Colonic mucosa (tissue), 4 donors: ENCODE measurements around the gene FRMD3. TPM values are rescaled to one million over a fixed set of nuclear protein-coding genes. Genes with fewer than 3 reads are reported as not detected.

Experiments used
- DNase-seq: peaks from one replicate; pipeline ENCODE4 v3.0.0-alpha.2; 2020
- H3K27ac ChIP-seq: fragments of 200-600 bp; one replicate; pipeline ENCODE4 v1.8.0; 2021
- H3K27me3 ChIP-seq: fragments of 200-600 bp; one replicate; pipeline ENCODE4 v1.8.0; 2021
- H3K36me3 ChIP-seq: fragments of 200-600 bp; one replicate; pipeline ENCODE4 v1.8.0; 2021
- H3K4me1 ChIP-seq: fragments of 200-600 bp; one replicate; pipeline ENCODE4 v1.8.0; 2021; ENCODE audit warnings: mild to moderate bottlenecking
- H3K4me3 ChIP-seq: fragments of 200-600 bp; one replicate; pipeline ENCODE4 v1.8.0; 2021
- H3K9ac ChIP-seq, 2 donors: one replicate each; pipeline ENCODE4 v1.7.0; 2013; ENCODE audit warnings: control low read depth in 2 of 2, low read depth in 2 of 2, low read length in 2 of 2
- H3K9me3 ChIP-seq: fragments of 200-600 bp; one replicate; pipeline ENCODE4 v1.8.0; 2021
- intact Hi-C: fragments of 100-400 bp; cut with DNase I; formaldehyde crosslinking; loops from one replicate; pipeline ENCODE4 v1.14.1; 2022
- total RNA-seq, 2 donors: library from RNA; stranded (reverse); fragmentation: NEBNext Ultra II Directional in 1 of 2; extraction: Animal tissue kit (Norgen Biotek cat#: 25700) in 1 of 2; gene quantifications; one replicate each; pipeline ENCODE4 v1.2.1, GENCODE V29; 2021
- TF ChIP-seq, protein P1 (sequence below): fragments of 200-600 bp; IDR thresholded peaks from one replicate; pipeline ENCODE4 v1.8.0; 2022; ENCODE audit warnings: antibody characterized with exemption, mild to moderate bottlenecking
- donor health status: healthy.
- donor health status: DM: no; HTN: no; CAD: no.
- donor health status: DM: no; HTN: no; CAD: no.

Gene FRMD3
- total RNA-seq, 2 donors from 2014 or later, result 14.7 to 21.3 TPM

DNA sequence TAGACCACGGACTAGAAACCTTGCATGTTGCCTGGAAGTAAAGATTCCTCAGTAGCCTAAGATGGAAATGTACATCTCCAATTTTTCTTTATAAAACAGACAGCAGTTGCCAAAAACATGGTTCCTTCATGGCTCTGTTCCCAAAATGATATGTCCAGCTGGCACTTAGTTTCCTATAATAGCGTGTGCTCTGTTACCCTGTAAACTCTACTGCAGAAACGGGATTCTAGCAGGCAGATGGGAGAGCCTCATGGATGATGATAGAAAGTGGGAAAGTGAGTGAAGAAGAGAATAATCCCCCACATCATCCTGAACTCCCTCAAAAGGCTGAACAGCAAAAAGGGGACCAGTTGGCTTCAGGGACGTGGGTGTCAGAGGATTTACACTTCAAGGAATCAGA, 118.2 kb downstream of the FRMD3 start:
- H3K27ac ChIP-seq, result no peak overlapping the region
- H3K9ac ChIP-seq, result no peak overlapping the region
- H3K27me3 ChIP-seq, result no peaks in the 10 kb centered on the region
- no peaks in the 10 kb centered on the region for H3K4me1 ChIP-seq
- no peaks in the 10 kb centered on the region for H3K9me3 ChIP-seq
- DNase-seq, result no peak
- H3K4me3 ChIP-seq, result no peak overlapping the region
- intact Hi-C loops, result loop anchor here (10.0 kb wide), 1 partner anchor 65 kb away; no protein-coding TSS in a partner anchor
- H3K36me3 ChIP-seq, result no peaks in the 10 kb centered on the region
- TF ChIP-seq, protein P1, sequence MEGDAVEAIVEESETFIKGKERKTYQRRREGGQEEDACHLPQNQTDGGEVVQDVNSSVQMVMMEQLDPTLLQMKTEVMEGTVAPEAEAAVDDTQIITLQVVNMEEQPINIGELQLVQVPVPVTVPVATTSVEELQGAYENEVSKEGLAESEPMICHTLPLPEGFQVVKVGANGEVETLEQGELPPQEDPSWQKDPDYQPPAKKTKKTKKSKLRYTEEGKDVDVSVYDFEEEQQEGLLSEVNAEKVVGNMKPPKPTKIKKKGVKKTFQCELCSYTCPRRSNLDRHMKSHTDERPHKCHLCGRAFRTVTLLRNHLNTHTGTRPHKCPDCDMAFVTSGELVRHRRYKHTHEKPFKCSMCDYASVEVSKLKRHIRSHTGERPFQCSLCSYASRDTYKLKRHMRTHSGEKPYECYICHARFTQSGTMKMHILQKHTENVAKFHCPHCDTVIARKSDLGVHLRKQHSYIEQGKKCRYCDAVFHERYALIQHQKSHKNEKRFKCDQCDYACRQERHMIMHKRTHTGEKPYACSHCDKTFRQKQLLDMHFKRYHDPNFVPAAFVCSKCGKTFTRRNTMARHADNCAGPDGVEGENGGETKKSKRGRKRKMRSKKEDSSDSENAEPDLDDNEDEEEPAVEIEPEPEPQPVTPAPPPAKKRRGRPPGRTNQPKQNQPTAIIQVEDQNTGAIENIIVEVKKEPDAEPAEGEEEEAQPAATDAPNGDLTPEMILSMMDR, result no peak

DNA sequence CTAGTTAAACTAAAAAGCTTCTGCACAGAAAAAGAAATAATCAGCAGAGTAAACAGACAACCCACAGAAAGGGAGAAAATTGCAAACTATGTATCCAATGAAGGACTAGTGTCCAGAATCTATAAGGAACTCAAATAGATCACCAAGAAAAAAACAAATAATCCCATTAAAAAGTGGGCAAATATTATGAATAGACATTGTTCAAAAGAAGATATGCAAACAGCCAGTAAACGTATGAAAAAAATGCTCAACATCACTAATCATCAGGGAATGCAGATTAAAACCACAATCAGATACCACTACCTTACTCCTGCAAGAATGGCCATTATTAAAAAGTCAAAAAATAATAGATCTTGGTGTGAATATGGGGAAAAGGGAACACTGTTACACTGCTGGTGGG, 119.9 kb downstream of the FRMD3 start:
- Histone ChIP-seq H3K4me1 (no peaks in the 10 kb centered on the region), H3K9ac (no peak overlapping the region), H3K9me3 (no peaks in the 10 kb centered on the region), H3K27ac (no peak overlapping the region), H3K4me3 (no peak overlapping the region), H3K27me3 (no peaks in the 10 kb centered on the region), H3K36me3 (no peaks in the 10 kb centered on the region)
- TF ChIP-seq, protein P1, result no peak
- no peak for DNase-seq
- intact Hi-C loops, result loop anchor here (10.0 kb wide), 1 partner anchor 63 kb away; no protein-coding TSS in a partner anchor

DNA sequence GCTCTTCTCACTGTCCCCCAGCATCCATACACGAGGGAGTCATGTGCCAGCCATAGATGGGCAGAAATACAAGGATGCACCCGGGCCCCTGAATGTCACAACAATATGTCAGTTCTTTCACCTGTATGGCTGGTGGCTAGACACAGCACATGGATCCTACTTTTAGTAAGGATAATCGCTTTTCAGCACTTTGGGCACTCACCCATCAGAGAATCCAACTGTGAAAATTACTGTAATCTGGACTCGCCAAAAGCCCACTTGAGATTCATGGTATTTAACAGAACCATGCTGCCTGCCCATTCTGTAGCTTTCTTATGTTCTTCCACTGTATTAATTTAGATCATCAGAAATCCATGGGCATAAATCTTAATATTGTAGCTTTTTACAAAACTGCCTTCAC, 124.8 kb downstream of the FRMD3 start:
- DNase-seq, result no peak
- intact Hi-C loops, result loop anchor here (10.0 kb wide), 1 partner anchor 59 kb away; no protein-coding TSS in a partner anchor
- TF ChIP-seq, protein P1, result no peak
- H3K9ac ChIP-seq, result no peak overlapping the region
- no peaks in the 10 kb centered on the region for H3K4me1 ChIP-seq
- no peak overlapping the region for H3K4me3 ChIP-seq
- H3K27ac ChIP-seq, result no peak overlapping the region
- no peaks in the 10 kb centered on the region for H3K27me3 ChIP-seq
- no peaks in the 10 kb centered on the region for H3K36me3 ChIP-seq
- no peaks in the 10 kb centered on the region for H3K9me3 ChIP-seq

DNA sequence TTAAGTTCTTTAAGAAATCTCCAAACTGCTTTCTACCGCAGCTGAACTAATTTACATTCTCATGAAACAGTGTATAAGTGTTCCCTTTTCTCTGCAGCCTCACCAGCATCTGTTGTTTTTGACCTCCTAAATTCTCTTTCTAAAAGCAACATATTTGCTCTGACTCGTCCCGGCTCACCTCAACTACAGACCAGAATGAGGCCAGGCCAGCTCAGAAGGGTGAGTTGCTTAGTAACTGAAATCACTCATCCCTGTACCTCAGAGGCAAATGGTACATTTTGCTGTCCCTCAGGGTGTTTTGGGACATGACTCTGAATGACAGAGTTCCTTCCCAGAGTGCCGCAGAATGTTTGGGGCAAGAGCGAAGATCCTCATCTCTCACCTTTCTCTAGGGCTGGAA, 127.5 kb downstream of the FRMD3 start:
- no peak for DNase-seq
- no peaks in the 10 kb centered on the region for H3K4me1 ChIP-seq
- H3K9me3 ChIP-seq, result no peaks in the 10 kb centered on the region
- no peak overlapping the region for H3K9ac ChIP-seq
- TF ChIP-seq, protein P1, result no peak
- no peaks in the 10 kb centered on the region for H3K27me3 ChIP-seq
- intact Hi-C loops, result loop anchor here (10.0 kb wide), 1 partner anchor 56 kb away; no protein-coding TSS in a partner anchor
- no peaks in the 10 kb centered on the region for H3K36me3 ChIP-seq
- no peak overlapping the region for H3K4me3 ChIP-seq
- H3K27ac ChIP-seq, result no peak overlapping the region

DNA sequence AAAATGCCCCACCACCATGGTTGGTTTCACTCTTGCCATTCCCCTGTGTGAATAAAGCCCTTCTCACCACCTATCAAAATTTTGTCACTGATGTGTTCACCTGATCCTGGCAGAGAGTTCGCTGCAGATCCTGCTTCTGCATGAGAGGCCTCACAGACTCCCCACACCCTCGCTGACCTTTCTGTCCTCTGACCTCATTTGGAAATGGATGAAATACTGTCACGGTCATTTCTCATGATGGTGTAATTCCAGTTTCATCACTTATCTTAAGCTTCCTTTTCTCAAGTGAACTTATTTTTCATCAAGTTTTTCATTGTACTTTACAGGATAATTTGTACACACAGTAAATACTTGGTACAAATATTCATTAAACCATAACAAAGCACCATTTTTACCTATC, 131.3 kb downstream of the FRMD3 start:
- H3K36me3 ChIP-seq, result no peaks in the 10 kb centered on the region
- no peaks in the 10 kb centered on the region for H3K9me3 ChIP-seq
- no peaks in the 10 kb centered on the region for H3K27me3 ChIP-seq
- H3K9ac ChIP-seq, result no peak overlapping the region
- intact Hi-C loops, result no loop called here
- no peak overlapping the region for H3K27ac ChIP-seq
- no peak overlapping the region for H3K4me3 ChIP-seq
- DNase-seq, result no peak
- no peaks in the 10 kb centered on the region for H3K4me1 ChIP-seq
- TF ChIP-seq, protein P1, result no peak
